Vagina (tissue), 2 donors: ENCODE results near the gene COPA.

ENCODE experiments used
- POLR2A ChIP-seq, 2 donors: fragments of 450-650 bp; IDR thresholded peaks; one replicate each; pipeline ENCODE4 v1.6.1; 2017; ENCODE audit warnings: antibody characterized with exemption in 2 of 2, mild to moderate bottlenecking in 2 of 2, moderate library complexity in 2 of 2
- TF ChIP-seq, protein P1 (sequence below), 3 experiments: fragments of 450-650 bp in 2 of 3; fragments of 200-600 bp in 1 of 3; sonication (generic) in 1 of 3; IDR thresholded peaks; one replicate each; pipeline ENCODE4 v1.5.1; 2017 to 2019; ENCODE audit warnings: antibody characterized with exemption in 3 of 3, mild to moderate bottlenecking in 2 of 3, moderate library complexity in 2 of 3

DNA sequence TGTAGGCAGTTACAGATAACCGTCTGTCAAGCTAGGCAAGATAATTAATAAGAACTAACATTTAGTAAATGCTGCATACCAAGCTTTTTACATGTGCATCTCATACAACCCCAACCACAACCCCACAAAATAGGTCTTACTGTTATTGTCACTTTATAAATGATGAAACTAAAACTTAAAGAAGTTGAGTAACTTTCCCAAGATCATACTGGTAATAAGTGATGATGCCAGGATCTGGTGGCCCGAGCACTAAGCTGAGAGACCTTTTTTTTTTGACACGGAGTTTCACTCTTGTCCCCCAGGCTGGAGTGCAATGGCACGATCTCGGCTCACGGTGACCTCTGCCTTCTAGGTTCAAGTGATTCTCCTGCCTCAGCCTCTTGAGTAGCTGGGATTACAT lies 1.9 kb upstream of the COPA start:
- TF ChIP-seq, protein P1, sequence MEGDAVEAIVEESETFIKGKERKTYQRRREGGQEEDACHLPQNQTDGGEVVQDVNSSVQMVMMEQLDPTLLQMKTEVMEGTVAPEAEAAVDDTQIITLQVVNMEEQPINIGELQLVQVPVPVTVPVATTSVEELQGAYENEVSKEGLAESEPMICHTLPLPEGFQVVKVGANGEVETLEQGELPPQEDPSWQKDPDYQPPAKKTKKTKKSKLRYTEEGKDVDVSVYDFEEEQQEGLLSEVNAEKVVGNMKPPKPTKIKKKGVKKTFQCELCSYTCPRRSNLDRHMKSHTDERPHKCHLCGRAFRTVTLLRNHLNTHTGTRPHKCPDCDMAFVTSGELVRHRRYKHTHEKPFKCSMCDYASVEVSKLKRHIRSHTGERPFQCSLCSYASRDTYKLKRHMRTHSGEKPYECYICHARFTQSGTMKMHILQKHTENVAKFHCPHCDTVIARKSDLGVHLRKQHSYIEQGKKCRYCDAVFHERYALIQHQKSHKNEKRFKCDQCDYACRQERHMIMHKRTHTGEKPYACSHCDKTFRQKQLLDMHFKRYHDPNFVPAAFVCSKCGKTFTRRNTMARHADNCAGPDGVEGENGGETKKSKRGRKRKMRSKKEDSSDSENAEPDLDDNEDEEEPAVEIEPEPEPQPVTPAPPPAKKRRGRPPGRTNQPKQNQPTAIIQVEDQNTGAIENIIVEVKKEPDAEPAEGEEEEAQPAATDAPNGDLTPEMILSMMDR (IDR thresholded peaks at IDR 0.05) = no peak
- TF ChIP-seq POLR2A (IDR thresholded peaks at IDR 0.05) = no peak
